Measurements from ENCODE around the gene HOTAIR. TPM values are rescaled to one million over a fixed set of nuclear protein-coding genes. Genes with fewer than 3 reads are reported as not detected.

HOTAIR gene
- total RNA-seq, 1 donor from 2014 or later: not detected

Other genes with a start within 250 kb of the HOTAIR start
- 87.6 and 98.4 TPM in 2 replicates for gene CALCOCO1, start 247.5 kb downstream of the HOTAIR start, total RNA-seq
- not detected in 2 replicates for gene CISTR, start 223.0 kb downstream of the HOTAIR start, total RNA-seq
- not detected in 2 replicates for gene HOXC13, start 36.1 kb downstream of the HOTAIR start, total RNA-seq
- not detected in 2 replicates for gene HOXC12, start 20.1 kb downstream of the HOTAIR start, total RNA-seq
- gene HOXC11, start 1.8 kb downstream of the HOTAIR start, total RNA-seq: not detected in 2 replicates
- 0.28 and 0.85 TPM in 2 replicates for gene HOXC10, start 10.2 kb upstream of the HOTAIR start, total RNA-seq
- gene HOXC9, start 25.2 kb upstream of the HOTAIR start, total RNA-seq: 0.28 and 0.68 TPM in 2 replicates
- gene HOXC8, start 34.0 kb upstream of the HOTAIR start, total RNA-seq: not detected in 2 replicates
- under 0.01 and 0.05 TPM in 2 replicates for gene HOXC6, start 53.5 kb upstream of the HOTAIR start, total RNA-seq
- not detected in 2 replicates for gene HOXC5, start 58.1 kb upstream of the HOTAIR start, total RNA-seq
- not detected in 2 replicates for gene HOXC4, start 78.9 kb upstream of the HOTAIR start, total RNA-seq
- 14.3 and 18.2 TPM in 2 replicates for gene SMUG1, start 214.0 kb upstream of the HOTAIR start, total RNA-seq

All from dermis blood vessel endothelial cell (primary cell).